Activated effector memory CD4-positive, alpha-beta T cell treated with Interleukin-2 at 50 U/mL for 16 hours (primary cell): ENCODE data around the gene KCNJ18.
"Not testable (repeated sequence)": the region's sequence is repeated elsewhere in the genome, so short reads cannot be mapped to it uniquely, and the experiment has no call there.

ENCODE experiments used
- DNase-seq: peaks from one replicate; pipeline ENCODE4 v3.0.0-alpha.2; 2020

The KCNJ18 gene

GRCh38 chr17:21705021-21705601 is 12.8 kb downstream of the KCNJ18 start:
- DNase-seq: no peak

DNA sequence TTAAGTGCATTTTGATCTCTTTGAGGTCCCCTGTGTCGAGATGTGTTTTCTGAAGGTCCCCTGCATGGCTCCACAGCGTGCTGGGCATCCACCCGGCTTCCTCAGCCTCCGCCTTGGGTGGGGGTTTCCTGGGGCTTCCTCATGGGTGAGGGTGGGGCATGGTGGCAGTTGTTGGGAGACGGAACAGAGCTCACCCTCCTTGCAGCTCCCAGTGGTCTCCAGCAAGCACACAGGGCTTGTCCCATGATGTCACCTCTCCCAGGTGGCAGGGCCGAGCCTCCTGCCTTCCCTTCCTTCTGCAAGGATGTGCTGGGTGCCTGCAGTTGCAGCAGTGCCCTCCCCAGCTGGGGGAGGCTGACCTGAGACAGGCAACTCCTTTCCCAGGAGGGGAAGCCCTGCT is 13.4 kb downstream of the KCNJ18 start:
- not testable (repeated sequence) for DNase-seq

- DNase-seq: not testable (repeated sequence)
Measured at GRCh38 chr17:21706546-21706945, 14.2 kb downstream of the KCNJ18 start.

DNA sequence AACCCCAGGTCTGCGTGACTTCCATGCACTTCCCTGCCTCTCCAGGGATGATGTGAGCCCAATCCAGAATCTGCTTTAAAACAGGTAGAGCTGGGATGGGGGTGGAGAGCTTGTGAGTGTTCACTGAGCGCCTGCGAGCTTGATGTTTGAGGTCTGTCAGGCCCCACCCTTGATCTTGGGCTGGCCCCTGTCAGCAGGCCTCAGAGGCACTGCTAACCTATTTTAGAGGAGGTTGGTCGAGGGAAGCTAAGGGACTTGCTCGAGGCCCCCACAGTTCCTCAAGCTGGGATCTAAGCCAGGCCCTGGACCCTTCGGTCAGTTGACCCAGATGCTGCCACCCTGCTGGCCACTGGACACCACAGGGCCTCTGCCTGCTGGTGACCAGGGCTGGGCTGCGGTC is 14.8 kb downstream of the KCNJ18 start:
- DNase-seq: not testable (repeated sequence)

DNA sequence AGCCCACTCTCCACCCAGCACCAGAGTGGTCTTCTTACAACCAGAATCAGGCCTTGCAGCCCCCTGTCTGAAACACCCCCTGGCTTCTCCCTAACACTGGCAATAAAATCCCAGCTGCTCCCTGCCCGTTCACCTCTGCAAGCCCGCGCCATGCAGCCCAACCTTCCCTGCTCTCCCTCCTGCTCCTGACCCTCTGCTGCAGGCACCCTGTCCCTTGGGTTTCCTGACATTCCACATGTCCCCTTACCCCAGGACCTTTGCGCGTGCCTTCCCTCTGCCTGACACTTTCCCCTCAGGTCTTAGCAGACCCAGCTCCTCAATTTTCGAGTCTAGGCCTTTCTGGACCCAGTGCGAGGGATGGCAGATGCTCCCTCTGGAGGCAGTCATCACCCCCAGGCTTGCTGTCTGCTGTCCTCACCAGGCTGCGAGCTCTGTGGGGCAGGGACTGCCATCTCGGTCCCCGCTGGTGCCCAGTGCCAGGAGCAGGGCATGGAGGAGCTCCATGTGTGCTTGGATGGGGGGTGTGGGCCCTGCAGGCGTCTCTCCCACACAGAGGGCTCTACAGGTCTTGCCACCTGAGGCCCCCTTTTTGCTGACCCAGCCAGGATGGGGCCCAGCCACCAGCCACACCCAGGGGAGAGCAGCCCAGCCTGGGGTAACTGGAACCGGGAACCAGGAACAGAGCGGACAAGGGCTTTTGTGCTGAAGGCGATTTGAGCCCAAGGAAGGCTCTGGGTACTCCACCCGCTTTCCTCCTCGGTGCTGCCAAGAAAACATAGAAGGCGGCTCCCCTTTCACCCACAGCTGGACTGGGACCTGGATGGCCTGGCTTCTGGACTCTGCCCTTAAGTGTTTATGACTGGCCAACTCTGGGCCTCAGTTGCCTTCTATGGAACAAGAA is 15.6 kb downstream of the KCNJ18 start:
- DNase-seq: not testable (repeated sequence)

GRCh38 chr17:21708612-21709535 is 16.6 kb downstream of the KCNJ18 start:
- DNase-seq: not testable (repeated sequence)

GRCh38 chr17:21709994-21710393 is 17.7 kb downstream of the KCNJ18 start:
- DNase-seq: not testable (repeated sequence)

DNA sequence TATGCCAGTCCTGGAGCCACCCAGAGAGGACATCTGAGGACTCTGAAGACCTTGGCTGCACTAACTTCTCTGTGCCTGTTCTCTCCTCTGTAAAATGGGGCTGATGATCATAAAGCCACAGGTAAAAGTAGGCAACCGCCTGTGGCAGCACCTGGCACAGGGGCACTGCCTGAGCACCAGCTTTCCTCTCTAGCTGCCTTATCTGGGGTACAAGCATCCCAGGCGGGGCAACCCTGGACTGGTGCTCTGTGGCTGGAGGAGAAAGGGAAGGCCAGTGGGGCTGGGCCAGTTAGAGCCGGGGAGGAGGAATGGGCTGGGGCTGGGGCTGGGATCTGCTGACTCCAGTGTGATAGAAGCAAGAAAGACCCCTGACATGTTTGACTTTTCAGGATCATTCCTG is 18.2 kb downstream of the KCNJ18 start:
- not testable (repeated sequence) for DNase-seq

- DNase-seq: no peak
Measured at GRCh38 chr17:21711182-21711581, 18.9 kb downstream of the KCNJ18 start.

DNA sequence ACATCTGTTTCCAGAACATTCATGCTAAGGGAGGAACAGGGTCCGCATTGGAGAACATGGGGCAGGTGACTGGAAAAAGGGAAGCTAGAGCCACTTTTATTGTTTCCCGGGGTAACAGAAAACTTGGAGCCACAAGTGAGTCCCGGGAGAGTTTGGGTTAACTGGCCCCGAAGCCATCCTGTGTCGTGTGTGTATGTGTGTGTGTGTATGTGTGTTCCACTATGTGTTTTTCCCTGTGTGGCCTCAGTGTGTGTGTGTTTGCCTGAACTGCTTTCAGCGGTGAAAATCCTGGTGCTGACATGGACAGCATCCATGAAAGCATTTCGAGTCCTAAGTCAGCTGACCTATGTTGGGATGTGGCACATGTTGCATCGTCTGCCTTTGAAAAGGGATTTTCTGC is 20.7 kb downstream of the KCNJ18 start:
- not testable (repeated sequence) for DNase-seq

GRCh38 chr17:21713631-21714030 is 21.3 kb downstream of the KCNJ18 start:
- not testable (repeated sequence) for DNase-seq

- DNase-seq: not testable (repeated sequence)
Measured at GRCh38 chr17:21714676-21715075, 22.4 kb downstream of the KCNJ18 start.

- not testable (repeated sequence) for DNase-seq
Measured at GRCh38 chr17:21715877-21716276, 23.6 kb downstream of the KCNJ18 start.

- not testable (repeated sequence) for DNase-seq
Measured at GRCh38 chr17:21718971-21719370, 26.6 kb downstream of the KCNJ18 start.

DNA sequence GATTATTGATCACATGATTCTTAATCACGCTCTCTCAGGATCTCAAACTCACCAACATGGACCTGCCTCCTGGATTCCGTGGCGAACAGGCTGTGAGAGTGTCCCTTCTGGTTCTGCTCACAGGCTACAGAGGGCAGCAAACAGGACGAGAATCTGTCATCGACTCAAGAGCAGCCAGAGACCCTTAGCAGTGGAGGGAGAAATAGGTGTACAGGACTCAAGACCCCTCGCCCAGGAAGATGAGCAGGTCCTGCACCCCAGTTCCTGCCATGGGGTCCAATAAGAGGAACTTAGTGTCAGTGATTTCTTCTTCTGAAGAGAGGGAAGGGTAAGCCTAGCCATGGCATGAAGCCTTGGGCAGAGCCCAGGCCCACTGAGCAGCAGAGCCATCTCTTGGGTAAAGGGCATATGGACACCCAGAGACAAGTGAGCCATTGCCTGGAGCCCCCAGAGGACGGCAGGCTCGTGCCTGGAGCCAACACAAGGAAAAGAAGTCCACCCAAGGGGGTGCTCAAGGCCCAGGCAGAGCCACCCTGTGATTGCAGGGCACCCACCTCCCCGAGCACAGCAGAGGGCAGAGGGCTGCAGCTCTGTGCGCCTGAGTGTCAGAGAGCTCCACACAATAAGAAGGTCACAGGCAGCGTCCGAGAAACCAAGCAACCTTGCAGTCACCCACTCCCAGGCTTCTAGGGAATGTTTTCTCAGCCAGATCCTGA is 27.3 kb downstream of the KCNJ18 start:
- not testable (repeated sequence) for DNase-seq

DNA sequence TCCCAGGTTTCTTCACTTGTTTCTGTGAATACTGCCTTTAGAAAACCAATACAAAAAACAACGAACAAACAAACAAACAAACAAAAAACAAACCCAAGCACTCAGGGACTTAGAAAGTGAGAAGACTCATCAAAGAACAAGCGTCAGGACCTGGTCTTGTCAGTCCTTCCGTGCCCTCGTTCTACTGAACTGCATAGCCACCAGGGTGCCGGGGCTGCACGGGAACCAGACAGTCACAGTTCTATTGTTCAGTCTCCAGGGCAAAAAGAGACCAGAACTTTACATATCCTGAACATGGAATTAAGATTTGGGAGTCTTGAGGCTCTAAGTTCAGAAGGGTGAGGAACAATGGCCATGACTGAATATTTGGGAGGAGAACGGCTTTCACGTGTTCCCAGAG is 28.2 kb downstream of the KCNJ18 start:
- not testable (repeated sequence) for DNase-seq

GRCh38 chr17:21722268-21722667 is 29.9 kb downstream of the KCNJ18 start:
- DNase-seq: not testable (repeated sequence)

DNA sequence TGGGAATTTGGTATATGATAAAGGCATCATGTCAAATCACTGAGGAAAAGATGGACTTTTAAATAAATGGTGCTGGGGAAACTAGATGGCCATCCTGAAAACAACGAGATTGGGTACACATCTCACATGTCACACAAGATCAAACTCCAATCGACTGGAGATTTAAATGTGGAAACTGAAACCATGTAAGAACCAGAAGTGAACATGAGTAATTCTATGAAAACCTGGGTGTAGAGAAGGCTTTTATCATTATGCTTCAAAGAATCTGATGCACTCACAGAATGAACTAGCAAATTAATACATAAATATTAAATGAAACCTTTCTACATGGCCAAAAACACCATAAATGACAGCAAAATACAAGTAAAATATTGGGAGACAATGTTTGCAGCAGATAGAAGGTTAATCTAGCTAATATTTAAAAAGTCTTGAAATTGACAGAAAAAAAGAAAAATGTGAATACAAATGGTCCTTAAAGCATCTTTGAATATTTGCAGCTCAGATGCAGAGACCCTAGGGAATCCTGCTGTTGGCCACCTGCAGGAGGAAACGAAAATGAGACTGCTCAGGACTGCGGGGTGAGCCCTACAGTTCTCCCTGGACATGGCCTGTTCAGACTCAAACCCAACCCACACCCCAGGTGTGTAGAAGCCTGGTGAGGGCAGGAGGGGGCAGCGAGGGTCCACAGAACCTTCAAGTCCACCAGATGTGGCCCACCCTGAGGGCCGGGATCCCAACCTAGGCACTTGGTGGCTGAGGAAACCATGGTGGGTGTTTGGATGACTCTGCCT is 32.1 kb downstream of the KCNJ18 start:
- not testable (repeated sequence) for DNase-seq

GRCh38 chr17:21731076-21731475 is 38.8 kb downstream of the KCNJ18 start:
- not testable (repeated sequence) for DNase-seq

DNA sequence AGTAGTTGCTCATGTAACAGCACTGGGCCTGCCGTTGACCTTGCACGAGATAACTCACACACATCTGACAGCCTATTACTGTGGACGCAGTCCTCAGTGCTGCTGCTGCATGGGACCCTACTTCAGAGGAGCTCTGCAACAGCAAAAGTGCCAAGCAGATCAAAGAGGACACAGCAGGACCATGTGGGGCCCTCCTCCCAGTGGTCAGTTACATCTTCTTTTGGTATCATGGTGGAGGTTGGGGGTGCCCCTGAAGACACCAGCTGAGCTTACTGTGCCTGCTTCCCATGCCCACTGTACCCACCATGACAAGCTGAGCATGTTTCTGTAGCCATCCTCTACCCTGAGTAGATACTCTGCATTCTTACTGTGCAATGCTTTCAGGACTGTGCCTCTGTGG is 41.6 kb downstream of the KCNJ18 start:
- not testable (repeated sequence) for DNase-seq

GRCh38 chr17:21735814-21736213 is 43.5 kb downstream of the KCNJ18 start:
- DNase-seq: not testable (repeated sequence)
